A549 (cell line): ENCODE results near the gene PLA2G2D.

Source experiments
- CHD2 ChIP-seq: fragments of 150-350 bp; IDR thresholded peaks from 2 replicates; pipeline ENCODE4 v1.6.1; 2014; ENCODE audit warnings: low read length; ENCODE audit not compliant: partially characterized antibody
- EHMT2 ChIP-seq: fragments of 200-600 bp; sonication (generic); IDR thresholded peaks from 2 replicates; pipeline ENCODE4 v1.6.1; 2016; ENCODE audit warnings: antibody characterized with exemption, low read depth, mild to moderate bottlenecking, moderate library complexity
- EP300 ChIP-seq, 2 experiments: fragments of >200 bp; sonication (Bioruptor Twin); formaldehyde crosslinking; IDR thresholded peaks; 2 replicates in 1 of 2; 3 replicates in 1 of 2; pipeline ENCODE4 v1.6.1; 2016 to 2017
- FOSL2 ChIP-seq, 2 experiments: fragments of 450-650 bp in 1 of 2; fragments of >200 bp in 1 of 2; sonication (Bioruptor Twin) in 1 of 2; formaldehyde crosslinking; IDR thresholded peaks; 2 replicates each; pipeline versions ENCODE4 v1.5.0 to v1.6.1; 2016 to 2020; ENCODE audit warnings: mild to moderate bottlenecking in 1 of 2, moderate library complexity in 1 of 2
- MAFK ChIP-seq: fragments of 450-650 bp; IDR thresholded peaks from 2 replicates; pipeline ENCODE4 v1.6.1; 2014; ENCODE audit not compliant: partially characterized antibody
- MYC ChIP-seq: IDR thresholded peaks from 2 replicates; pipeline ENCODE4 v1.6.1; 2012; ENCODE audit warnings: mild to moderate bottlenecking, inconsistent platforms, low read length, improper control_type of control experiment, borderline replicate concordance
- POLR2A ChIP-seq: IDR thresholded peaks from 2 replicates; pipeline ENCODE4 v1.6.1; 2012; ENCODE audit warnings: mild to moderate bottlenecking, low read length
- SMC3 ChIP-seq: fragments of >200 bp; sonication (Bioruptor Twin); formaldehyde crosslinking; IDR thresholded peaks from 3 replicates; pipeline ENCODE4 v1.6.1; 2018; ENCODE audit warnings: inconsistent platforms
- TF ChIP-seq, protein P1 (sequence below): fragments of >200 bp; sonication (Bioruptor Twin); formaldehyde crosslinking; IDR thresholded peaks from 3 replicates; pipeline ENCODE4 v1.5.1; 2016
- TF ChIP-seq, protein P2 (sequence below): IDR thresholded peaks from 2 replicates; pipeline ENCODE4 v1.6.1; 2012; ENCODE audit warnings: low read depth, borderline replicate concordance
- TF ChIP-seq, protein P3 (sequence below): fragments of 250-450 bp; sonication (Bioruptor Pico); IDR thresholded peaks from 2 replicates; pipeline ENCODE4 v1.5.0; 2021; ENCODE audit warnings: mild to moderate bottlenecking, moderate library complexity, borderline replicate concordance

DNA sequence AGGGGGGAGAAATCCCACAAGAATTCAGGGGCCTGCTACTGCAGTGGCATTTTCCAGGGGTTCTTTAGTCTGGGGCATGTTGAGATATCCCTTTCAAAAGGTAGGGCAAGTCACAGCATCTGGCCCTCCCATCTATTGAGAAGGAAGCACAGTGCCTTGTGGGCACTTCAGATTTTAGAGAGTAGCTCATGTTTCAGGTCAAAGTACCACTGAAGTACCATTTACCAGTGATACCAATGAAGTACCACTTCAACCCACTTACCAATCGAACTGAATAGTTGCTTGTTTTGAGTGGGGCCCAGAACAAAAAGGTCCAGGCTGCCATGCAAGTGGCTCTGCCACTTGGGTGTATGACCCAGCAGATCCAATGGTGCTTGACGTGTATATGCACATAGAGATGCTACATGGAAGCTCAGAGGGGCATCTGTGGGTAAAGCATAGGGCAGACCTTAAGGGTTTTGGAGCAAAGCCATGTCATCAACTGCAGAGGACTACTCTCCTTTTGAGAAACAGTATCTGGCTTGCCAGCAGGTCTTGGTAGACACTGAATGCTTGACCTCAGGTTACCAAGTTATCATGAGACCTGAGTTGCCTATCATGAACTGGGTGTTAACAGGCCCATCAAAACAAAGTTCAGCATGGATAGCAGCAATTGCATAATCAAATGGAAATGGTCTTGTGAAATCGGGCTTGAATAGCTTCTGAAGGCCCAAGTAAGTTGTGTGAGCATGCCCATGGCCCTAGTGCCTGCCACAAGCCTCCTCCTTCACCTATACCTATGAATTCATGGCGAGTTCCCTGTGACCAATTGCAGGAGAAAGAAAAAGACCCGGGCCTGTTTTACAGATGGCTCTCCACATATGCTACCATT is 23.5 kb downstream of the PLA2G2D start:
- TF ChIP-seq, protein P1, sequence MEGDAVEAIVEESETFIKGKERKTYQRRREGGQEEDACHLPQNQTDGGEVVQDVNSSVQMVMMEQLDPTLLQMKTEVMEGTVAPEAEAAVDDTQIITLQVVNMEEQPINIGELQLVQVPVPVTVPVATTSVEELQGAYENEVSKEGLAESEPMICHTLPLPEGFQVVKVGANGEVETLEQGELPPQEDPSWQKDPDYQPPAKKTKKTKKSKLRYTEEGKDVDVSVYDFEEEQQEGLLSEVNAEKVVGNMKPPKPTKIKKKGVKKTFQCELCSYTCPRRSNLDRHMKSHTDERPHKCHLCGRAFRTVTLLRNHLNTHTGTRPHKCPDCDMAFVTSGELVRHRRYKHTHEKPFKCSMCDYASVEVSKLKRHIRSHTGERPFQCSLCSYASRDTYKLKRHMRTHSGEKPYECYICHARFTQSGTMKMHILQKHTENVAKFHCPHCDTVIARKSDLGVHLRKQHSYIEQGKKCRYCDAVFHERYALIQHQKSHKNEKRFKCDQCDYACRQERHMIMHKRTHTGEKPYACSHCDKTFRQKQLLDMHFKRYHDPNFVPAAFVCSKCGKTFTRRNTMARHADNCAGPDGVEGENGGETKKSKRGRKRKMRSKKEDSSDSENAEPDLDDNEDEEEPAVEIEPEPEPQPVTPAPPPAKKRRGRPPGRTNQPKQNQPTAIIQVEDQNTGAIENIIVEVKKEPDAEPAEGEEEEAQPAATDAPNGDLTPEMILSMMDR, result no peak
- TF ChIP-seq MYC (no peak), SMC3 (no peak), POLR2A (no peak), MAFK (no peak), FOSL2 (IDR thresholded peaks at IDR 0.05) (no peak), FOSL2 (CRISPR knock-in tag; IDR thresholded peaks at IDR 0.05) (no peak), EP300 (IDR thresholded peaks at IDR 0.05) (no peak), CHD2 (no peak), EHMT2 (no peak)
- TF ChIP-seq, protein P2, sequence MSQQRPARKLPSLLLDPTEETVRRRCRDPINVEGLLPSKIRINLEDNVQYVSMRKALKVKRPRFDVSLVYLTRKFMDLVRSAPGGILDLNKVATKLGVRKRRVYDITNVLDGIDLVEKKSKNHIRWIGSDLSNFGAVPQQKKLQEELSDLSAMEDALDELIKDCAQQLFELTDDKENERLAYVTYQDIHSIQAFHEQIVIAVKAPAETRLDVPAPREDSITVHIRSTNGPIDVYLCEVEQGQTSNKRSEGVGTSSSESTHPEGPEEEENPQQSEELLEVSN, result no peak
- TF ChIP-seq, protein P3, sequence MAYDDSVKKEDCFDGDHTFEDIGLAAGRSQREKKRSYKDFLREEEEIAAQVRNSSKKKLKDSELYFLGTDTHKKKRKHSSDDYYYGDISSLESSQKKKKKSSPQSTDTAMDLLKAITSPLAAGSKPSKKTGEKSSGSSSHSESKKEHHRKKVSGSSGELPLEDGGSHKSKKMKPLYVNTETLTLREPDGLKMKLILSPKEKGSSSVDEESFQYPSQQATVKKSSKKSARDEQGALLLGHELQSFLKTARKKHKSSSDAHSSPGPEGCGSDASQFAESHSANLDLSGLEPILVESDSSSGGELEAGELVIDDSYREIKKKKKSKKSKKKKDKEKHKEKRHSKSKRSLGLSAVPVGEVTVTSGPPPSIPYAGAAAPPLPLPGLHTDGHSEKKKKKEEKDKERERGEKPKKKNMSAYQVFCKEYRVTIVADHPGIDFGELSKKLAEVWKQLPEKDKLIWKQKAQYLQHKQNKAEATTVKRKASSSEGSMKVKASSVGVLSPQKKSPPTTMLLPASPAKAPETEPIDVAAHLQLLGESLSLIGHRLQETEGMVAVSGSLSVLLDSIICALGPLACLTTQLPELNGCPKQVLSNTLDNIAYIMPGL (CRISPR knock-in tag), result no peak
